ES-I3 (cell line): Measurements from ENCODE around the gene FOXD3.
"Not testable (repeated sequence)": the region's sequence is repeated elsewhere in the genome, so short reads cannot be mapped to it uniquely, and the experiment has no call there.

Experiments used
- H3K36me3 ChIP-seq: 2 replicates; pipeline ENCODE4 v1.6.1; 2013; ENCODE audit warnings: mild to moderate bottlenecking, low read length, control low read depth, moderate library complexity; ENCODE audit not compliant: insufficient read depth
- H3K4me1 ChIP-seq: 2 replicates; pipeline ENCODE4 v1.6.1; 2013; ENCODE audit warnings: mild to moderate bottlenecking, control low read depth, low read length; ENCODE audit not compliant: insufficient read depth
- H3K9ac ChIP-seq: 2 replicates; pipeline ENCODE4 v1.6.1; 2013; ENCODE audit warnings: low read depth, mild to moderate bottlenecking, low read length, moderate library complexity
- H3K9me3 ChIP-seq: 2 replicates; pipeline ENCODE4 v1.6.1; 2013; ENCODE audit warnings: mild to moderate bottlenecking, low read length, moderate library complexity; ENCODE audit not compliant: control insufficient read depth, insufficient read depth

The FOXD3 gene

DNA sequence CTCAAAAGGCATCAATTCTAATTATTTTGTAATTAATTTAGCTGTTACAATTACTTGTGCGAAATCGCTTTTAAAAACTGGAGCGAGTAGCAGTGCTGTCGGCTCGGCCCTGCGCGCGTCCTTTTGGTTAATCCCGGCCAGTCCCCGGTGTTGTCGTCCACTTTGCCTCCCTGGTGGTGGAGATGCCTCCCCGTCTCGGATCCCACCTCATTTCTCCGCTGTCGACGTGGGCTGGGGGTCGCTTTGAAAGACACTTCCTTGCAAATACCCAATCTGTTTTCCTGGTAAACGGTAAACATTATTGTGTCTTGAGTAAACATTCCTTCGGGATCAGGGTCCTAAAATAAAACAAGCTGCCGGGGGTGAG lies 3.7 kb downstream of the FOXD3 start:
- peak overlapping the region; percentile 33; the same call in 1 of the 2 replicates for H3K9ac ChIP-seq
- H3K9me3 ChIP-seq: no peaks in the 10 kb centered on the region
- H3K4me1 ChIP-seq: no peaks in the 10 kb centered on the region; the same call in 1 of the 2 replicates
- H3K36me3 ChIP-seq: no peaks in the 10 kb centered on the region

- Histone ChIP-seq H3K4me1 (no peaks in the 10 kb centered on the region; the same call in none of the 2 replicates), H3K36me3 (no peaks in the 10 kb centered on the region), H3K9ac (peak overlapping the region; percentile 33), H3K9me3 (no peaks in the 10 kb centered on the region)
Measured at GRCh38 chr1:63326473-63327380, 4.4 kb downstream of the FOXD3 start.

DNA sequence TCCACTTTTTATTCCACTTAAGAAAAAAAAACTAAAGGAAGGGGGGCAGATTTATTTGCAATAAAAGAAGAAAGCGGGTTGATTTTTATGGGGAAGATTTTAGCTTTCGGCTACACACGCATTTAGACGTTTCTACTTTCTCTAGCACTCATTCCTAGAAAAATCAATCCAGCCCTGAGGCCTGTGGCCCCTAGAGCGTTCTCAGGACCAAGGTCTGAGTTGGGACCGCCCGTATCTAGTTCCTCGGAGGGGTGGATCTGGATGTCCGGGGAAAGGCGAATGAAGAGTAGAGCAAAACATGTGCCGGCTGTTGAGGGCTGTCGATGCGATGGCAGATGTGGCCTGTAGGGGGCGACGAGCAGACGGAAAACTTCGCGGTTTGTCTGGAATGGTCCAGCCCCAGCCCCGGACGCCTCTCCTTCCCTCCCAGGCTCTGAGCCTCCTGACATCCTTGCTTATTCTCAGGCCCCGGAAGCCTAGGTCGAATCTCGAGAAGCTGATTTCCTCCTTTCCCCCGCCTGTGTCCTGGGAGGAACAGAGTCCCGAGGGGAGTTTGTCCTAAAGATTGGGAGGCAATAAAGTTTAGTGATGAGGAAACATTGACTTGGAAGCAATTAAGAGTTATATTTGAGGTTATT lies 5.2 kb downstream of the FOXD3 start:
- no peaks in the 10 kb centered on the region for H3K36me3 ChIP-seq
- no peaks in the 10 kb centered on the region for H3K9me3 ChIP-seq
- peak overlapping the region; percentile 33 for H3K9ac ChIP-seq
- peaks cover 3% of the 10 kb centered on the region for H3K4me1 ChIP-seq

DNA sequence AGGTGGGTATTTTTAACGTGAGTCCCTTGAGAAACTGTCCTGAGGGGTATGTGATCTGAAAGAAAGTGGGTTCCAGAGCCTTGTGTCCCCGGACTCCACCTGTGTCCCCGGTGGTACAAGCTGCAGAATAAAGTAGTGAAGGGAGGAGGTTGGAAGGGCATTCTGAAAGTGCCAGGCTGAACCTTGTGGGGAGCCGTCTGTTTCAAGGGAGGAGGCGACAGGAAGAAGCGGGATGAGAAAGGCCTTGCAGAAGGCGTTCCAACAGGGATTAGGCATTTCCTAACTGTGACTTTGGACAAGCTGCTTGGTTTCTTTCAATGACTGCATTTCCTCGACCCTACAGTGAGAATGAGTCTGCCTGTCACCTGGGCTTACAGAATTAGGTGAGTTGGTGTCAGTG lies 5.8 kb downstream of the FOXD3 start:
- no peaks in the 10 kb centered on the region for H3K36me3 ChIP-seq
- no peaks in the 10 kb centered on the region for H3K9me3 ChIP-seq
- H3K9ac ChIP-seq: no peak overlapping the region
- peaks cover 3% of the 10 kb centered on the region for H3K4me1 ChIP-seq

GRCh38 chr1:63328781-63329180 lies 6.4 kb downstream of the FOXD3 start:
- H3K36me3 ChIP-seq: no peaks in the 10 kb centered on the region
- peaks cover 3% of the 10 kb centered on the region for H3K4me1 ChIP-seq
- no peak overlapping the region; the same call in 1 of the 2 replicates for H3K9ac ChIP-seq
- H3K9me3 ChIP-seq: no peaks in the 10 kb centered on the region

GRCh38 chr1:63329621-63330330 lies 7.4 kb downstream of the FOXD3 start:
- H3K36me3 ChIP-seq: no peaks in the 10 kb centered on the region
- H3K9me3 ChIP-seq: no peaks in the 10 kb centered on the region
- peaks cover 3% of the 10 kb centered on the region for H3K4me1 ChIP-seq
- H3K9ac ChIP-seq: peak overlapping the region; percentile 52; the same call in 1 of the 2 replicates

GRCh38 chr1:63330331-63330916 lies 8.1 kb downstream of the FOXD3 start:
- H3K9me3 ChIP-seq: no peaks in the 10 kb centered on the region
- H3K4me1 ChIP-seq: peaks cover 3% of the 10 kb centered on the region
- peak overlapping the region; percentile 52; the same call in 1 of the 2 replicates for H3K9ac ChIP-seq
- H3K36me3 ChIP-seq: no peaks in the 10 kb centered on the region

DNA sequence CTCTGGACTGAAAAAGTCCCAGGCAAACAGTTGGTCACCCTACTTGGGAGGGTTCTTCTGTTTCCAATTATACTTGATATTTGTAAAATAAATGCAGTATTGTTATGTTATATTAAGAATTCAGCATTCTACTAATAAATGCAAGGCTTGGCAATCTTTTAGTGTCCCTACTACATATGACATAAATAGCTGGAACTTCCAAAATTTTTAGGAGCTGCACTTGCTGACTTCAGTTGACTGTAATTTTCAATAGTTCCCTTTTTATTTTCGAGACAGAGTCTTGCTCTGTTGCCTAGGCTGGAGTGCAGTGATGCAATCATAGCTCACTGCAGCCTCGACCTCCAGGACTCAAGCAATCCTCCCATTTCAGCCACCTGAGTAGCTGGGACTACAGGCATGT lies 20.0 kb downstream of the FOXD3 start:
- no peak overlapping the region for H3K9ac ChIP-seq
- H3K9me3 ChIP-seq: no peaks in the 10 kb centered on the region
- 0 out of 2 replicates have a peak, but pooled peaks cover 3% of the 10 kb centered on the region for H3K4me1 ChIP-seq
- no peaks in the 10 kb centered on the region for H3K36me3 ChIP-seq

- 0 out of 2 replicates have a peak, but pooled peaks cover 3% of the 10 kb centered on the region for H3K4me1 ChIP-seq
- no peaks in the 10 kb centered on the region for H3K36me3 ChIP-seq
- no peak overlapping the region for H3K9ac ChIP-seq
- no peaks in the 10 kb centered on the region for H3K9me3 ChIP-seq
Measured at GRCh38 chr1:63343922-63344321, 21.6 kb downstream of the FOXD3 start.

DNA sequence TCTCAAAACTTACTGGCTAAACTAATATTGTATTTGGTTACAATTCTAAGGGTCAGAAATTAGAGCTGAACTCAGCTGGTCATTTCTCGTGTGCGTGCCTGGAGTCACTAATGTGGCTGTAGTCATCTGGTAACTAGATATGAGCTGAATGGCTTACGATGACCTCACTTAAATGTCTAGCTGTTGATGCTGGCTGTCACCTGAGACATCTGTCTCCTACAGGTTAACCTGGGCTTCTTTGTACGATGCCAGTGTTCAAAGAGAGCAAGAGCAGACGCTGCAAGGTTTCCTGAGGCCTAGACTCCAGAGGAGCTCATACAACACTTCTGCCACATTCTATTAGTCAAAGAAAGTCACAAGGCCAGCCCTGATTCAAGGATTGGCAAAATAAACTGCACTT lies 28.0 kb downstream of the FOXD3 start:
- no peak overlapping the region for H3K9ac ChIP-seq
- no peaks in the 10 kb centered on the region for H3K4me1 ChIP-seq
- H3K36me3 ChIP-seq: no peaks in the 10 kb centered on the region
- no peaks in the 10 kb centered on the region for H3K9me3 ChIP-seq

DNA sequence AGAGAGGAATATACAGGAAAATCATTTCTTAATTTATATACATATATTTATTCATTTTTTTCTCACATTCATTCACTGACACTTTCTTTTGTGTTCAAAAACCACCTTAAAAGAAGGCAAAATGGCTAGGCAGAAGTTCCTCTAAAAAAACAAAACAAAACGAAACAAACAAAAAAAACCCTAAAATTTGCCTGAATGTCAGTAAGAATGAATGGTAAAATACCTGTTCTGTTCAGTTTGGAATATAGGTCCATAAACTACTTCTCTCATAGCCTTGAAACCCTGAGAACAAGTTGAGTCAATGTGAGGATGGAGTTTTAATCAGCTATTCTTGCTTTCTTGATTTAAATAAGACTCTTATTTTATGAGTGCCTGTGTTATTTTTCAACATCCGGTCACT lies 30.4 kb downstream of the FOXD3 start:
- H3K36me3 ChIP-seq: no peaks in the 10 kb centered on the region
- H3K9ac ChIP-seq: no peak overlapping the region
- no peaks in the 10 kb centered on the region for H3K4me1 ChIP-seq
- H3K9me3 ChIP-seq: no peaks in the 10 kb centered on the region

DNA sequence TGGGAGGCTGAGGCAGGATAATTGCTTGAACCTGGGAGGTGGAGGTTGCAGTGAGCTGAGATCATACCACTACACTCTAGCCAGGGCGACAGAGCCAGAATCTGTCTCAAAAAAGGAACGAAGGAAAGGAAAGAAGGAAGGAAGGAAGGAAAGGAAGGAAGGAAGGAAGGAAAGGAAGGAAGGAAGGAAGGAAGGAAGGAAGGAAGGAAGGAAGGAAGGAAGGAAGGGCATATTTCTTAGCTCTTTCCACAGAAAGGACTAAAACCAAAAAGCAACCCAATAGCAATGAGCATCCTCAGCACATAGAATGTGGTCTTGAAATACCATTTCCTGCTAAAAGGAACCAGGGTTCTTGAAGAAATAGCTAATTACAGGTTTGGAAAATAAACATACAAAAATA lies 33.9 kb downstream of the FOXD3 start:
- not testable (repeated sequence) for H3K9me3 ChIP-seq, H3K4me1 ChIP-seq, H3K9ac ChIP-seq, H3K36me3 ChIP-seq

- Histone ChIP-seq H3K36me3 (no peaks in the 10 kb centered on the region), H3K4me1 (no peaks in the 10 kb centered on the region), H3K9me3 (no peaks in the 10 kb centered on the region), H3K9ac (no peak overlapping the region)
Measured at GRCh38 chr1:63359561-63359960, 37.2 kb downstream of the FOXD3 start.

DNA sequence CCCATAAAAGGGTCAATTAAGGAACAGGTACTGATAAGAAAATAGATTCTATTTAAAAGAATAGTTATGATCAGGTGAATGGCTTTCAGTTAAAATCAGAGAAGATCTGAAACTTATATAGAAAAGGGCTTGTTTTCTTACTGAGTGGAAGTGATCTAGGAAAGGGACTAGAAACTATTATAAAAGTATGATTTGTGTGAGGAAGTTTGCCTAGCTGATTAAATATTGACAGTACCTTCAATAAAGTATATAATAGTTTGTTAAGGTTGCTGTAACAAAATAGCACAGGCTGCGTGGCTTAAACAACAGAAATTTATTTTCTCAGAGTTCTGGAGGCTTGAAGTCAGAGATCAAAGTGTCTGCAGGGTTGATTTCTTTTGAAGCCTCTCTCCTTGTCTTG lies 39.7 kb downstream of the FOXD3 start:
- Histone ChIP-seq H3K4me1 (no peaks in the 10 kb centered on the region; the same call in 1 of the 2 replicates), H3K9me3 (no peaks in the 10 kb centered on the region), H3K36me3 (no peaks in the 10 kb centered on the region), H3K9ac (no peak overlapping the region)
